GM18868 (cell line): ENCODE data around the gene PCGF3.
"Not testable (repeated sequence)": the region's sequence is repeated elsewhere in the genome, so short reads cannot be mapped to it uniquely, and the experiment has no call there.

Source experiments
- ATAC-seq: cut with Tn5 transposase; IDR thresholded peaks from one replicate; pipeline ENCODE4 v1.9.1; 2021; ENCODE audit warnings: mild to moderate bottlenecking, moderate library complexity; ENCODE audit not compliant: unreplicated experiment

Gene PCGF3

GRCh38 chr4:682490-683172 lies 23.0 kb upstream of the PCGF3 start:
- ATAC-seq, result no peak

- ATAC-seq, result no peak
These were observed 22.3 kb upstream of the PCGF3 start for GRCh38 chr4:683247-683897.

- ATAC-seq, result peak; percentile 36
These were observed 21.5 kb upstream of the PCGF3 start for GRCh38 chr4:683982-684622.

- ATAC-seq, result no peak
These were observed 20.9 kb upstream of the PCGF3 start for GRCh38 chr4:684623-685327.

- ATAC-seq, result no peak
These were observed 19.8 kb upstream of the PCGF3 start for GRCh38 chr4:685679-686412.

- no peak for ATAC-seq
These were observed 19.1 kb upstream of the PCGF3 start for GRCh38 chr4:686413-687040.

- ATAC-seq, result no peak
These were observed 18.3 kb upstream of the PCGF3 start for GRCh38 chr4:687048-687970.

- no peak for ATAC-seq
These were observed 17.4 kb upstream of the PCGF3 start for GRCh38 chr4:687971-688853.

- peak; percentile 41 for ATAC-seq
These were observed 16.6 kb upstream of the PCGF3 start, which contains the start of gene SLC49A3 for GRCh38 chr4:688854-689681. Gene SLC49A3, minus strand, starts transcription at chr4:689151. Its CDS starts 24 bp downstream, at chr4:689127.

- ATAC-seq, result no peak
These were observed 15.9 kb upstream of the PCGF3 start for GRCh38 chr4:689723-690122.

GRCh38 chr4:692771-693554 lies 12.7 kb upstream of the PCGF3 start:
- ATAC-seq, result no peak

- ATAC-seq, result not testable (repeated sequence)
These were observed 11.2 kb upstream of the PCGF3 start for GRCh38 chr4:694341-694940.

GRCh38 chr4:699816-700580 lies 5.6 kb upstream of the PCGF3 start:
- no peak for ATAC-seq

- ATAC-seq, result no peak
These were observed 4.9 kb upstream of the PCGF3 start for GRCh38 chr4:700587-701264.

GRCh38 chr4:702618-703048 lies 3.0 kb upstream of the PCGF3 start:
- no peak for ATAC-seq
